ENCODE measurements around the gene ASGR2. TPM values are rescaled to one million over a fixed set of nuclear protein-coding genes. Genes with fewer than 3 reads are reported as not detected.
"Not testable (repeated sequence)": the region's sequence is repeated elsewhere in the genome, so short reads cannot be mapped to it uniquely, and the experiment has no call there.

The ASGR2 gene
- 1.3 TPM for total RNA-seq
- long read RNA-seq, partial matches to known transcripts, result 2 of 5 reads
- long read RNA-seq, other reads (novel, unspliced or antisense), result 2 of 5 reads

GRCh38 chr17:7114241-7114874, at the start of gene ASGR2:
TSS of gene ASGR2 (minus strand) at chr17:7114822. CDS start at chr17:7114240, 582 bp downstream.
- Histone ChIP-seq H3K4me1 (no peaks in the 10 kb centered on the region), H3K36me3 (no peaks in the 10 kb centered on the region), H3K27ac (peak within 1 kb of the TSS; percentile 9), H3K27me3 (peaks cover 5% of the 10 kb centered on the region), H3K4me3 (no peak within 1 kb of the TSS), H3K9me3 (no peaks in the 10 kb centered on the region)
- ATAC-seq (no peak), DNase-seq (no peak)
- TF ChIP-seq CTCF (IDR thresholded peaks at IDR 0.05), result no peak
- intact Hi-C loops (cut with DNase I), result no loop called here

- intact Hi-C loops (cut with DNase I); H3K36me3 ChIP-seq; H3K27ac ChIP-seq; H3K4me1 ChIP-seq; ATAC-seq; H3K4me3 ChIP-seq; H3K9me3 ChIP-seq; H3K27me3 ChIP-seq; DNase-seq: not testable (repeated sequence)
Measured at GRCh38 chr17:7159571-7159970, 44.9 kb upstream of the ASGR2 start.

DNA sequence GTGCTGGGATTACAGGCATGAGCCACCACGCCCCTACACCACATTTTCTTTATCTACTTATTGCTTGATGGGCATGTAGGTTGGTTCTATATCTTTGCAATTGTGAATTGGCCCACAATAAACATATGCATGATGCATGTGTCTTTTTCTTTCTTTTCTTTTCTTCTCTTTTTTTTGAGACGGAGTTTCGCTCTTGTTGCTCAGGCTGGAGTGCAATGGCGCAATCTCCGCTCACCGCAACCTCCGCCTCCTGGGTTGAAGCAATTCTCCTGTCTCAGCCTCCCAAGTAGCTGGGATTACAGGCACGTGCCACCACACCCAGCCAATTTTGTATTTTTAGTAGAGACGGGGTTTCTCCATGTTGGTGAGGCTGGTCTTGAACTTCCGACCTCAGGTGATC, 43.8 kb upstream of the ASGR2 start:
- DNase-seq, result peak; percentile 75

GRCh38 chr17:7156342-7156940, 41.8 kb upstream of the ASGR2 start:
- Histone ChIP-seq H3K9me3 (no peaks in the 10 kb centered on the region), H3K4me1 (no peaks in the 10 kb centered on the region), H3K27ac (no peak overlapping the region), H3K27me3 (no peaks in the 10 kb centered on the region), H3K4me3 (no peak overlapping the region), H3K36me3 (no peaks in the 10 kb centered on the region)
- ATAC-seq (peak; percentile 85), DNase-seq (no peak)
- TF ChIP-seq CTCF (IDR thresholded peaks at IDR 0.05), result no peak
- intact Hi-C loops (cut with DNase I), result no loop called here

More for the DNA sequence above, 43.8 kb upstream of the ASGR2 start:
- ATAC-seq; H3K4me1 ChIP-seq; H3K4me3 ChIP-seq; H3K27ac ChIP-seq; intact Hi-C loops (cut with DNase I); H3K9me3 ChIP-seq; H3K27me3 ChIP-seq; H3K36me3 ChIP-seq: not testable (repeated sequence)

DNA sequence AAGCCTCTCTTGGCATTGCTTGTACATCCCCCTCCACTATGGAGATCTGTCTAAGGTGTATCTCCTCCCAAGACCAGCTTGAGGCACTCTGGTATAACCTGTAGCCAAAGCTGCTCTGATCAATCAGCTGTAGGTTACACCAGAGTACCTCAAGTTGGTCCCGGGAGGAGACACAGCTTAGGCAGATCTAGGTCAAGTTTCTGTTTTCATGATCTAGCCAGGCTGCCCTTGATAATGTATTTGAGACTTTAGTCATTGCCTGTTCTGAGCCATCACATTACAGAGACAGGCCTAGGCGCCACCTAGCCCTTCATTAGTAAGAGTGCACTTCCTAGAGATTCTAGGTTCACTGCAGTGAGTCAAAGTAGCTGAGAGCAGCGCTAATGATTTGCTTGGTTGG, 33.1 kb upstream of the ASGR2 start:
- no peaks in the 10 kb centered on the region for H3K4me1 ChIP-seq
- TF ChIP-seq CTCF (IDR thresholded peaks at IDR 0.05), result no peak
- intact Hi-C loops (cut with DNase I), result no loop called here
- DNase-seq (no peak), ATAC-seq (no peak)
- H3K27me3 ChIP-seq, result no peaks in the 10 kb centered on the region
- no peaks in the 10 kb centered on the region for H3K36me3 ChIP-seq
- no peaks in the 10 kb centered on the region for H3K9me3 ChIP-seq
- no peak overlapping the region for H3K27ac ChIP-seq
- no peak overlapping the region for H3K4me3 ChIP-seq

GRCh38 chr17:7146115-7146514, 31.5 kb upstream of the ASGR2 start:
- no peak for DNase-seq
- no peak for ATAC-seq
- H3K4me1 ChIP-seq, result no peaks in the 10 kb centered on the region
- no peak for TF ChIP-seq CTCF (IDR thresholded peaks at IDR 0.05)
- H3K36me3 ChIP-seq, result no peaks in the 10 kb centered on the region
- intact Hi-C loops (cut with DNase I), result no loop called here
- no peaks in the 10 kb centered on the region for H3K27me3 ChIP-seq
- no peak overlapping the region for H3K27ac ChIP-seq
- no peak overlapping the region for H3K4me3 ChIP-seq
- no peaks in the 10 kb centered on the region for H3K9me3 ChIP-seq

Measured in upper lobe of right lung (tissue), 1 donor.